ENCODE data around the gene ALDH16A1.
A peak's percentile ranks its signal among the peaks of the same experiment; 100 is the strongest.

ALDH16A1 gene

GRCh38 chr19:49453013-49453756 lies at the start of gene ALDH16A1:
Gene ALDH16A1, plus strand, starts transcription at chr19:49453225. Its CDS starts 107 bp downstream, at chr19:49453332.
- H3K4me3 Mint-ChIP-seq: peak within 1 kb of the TSS; percentile 100
- no peaks in the 10 kb centered on the region for H3K9me3 Mint-ChIP-seq (ENCODE audit: low read depth)
- H3K36me3 Mint-ChIP-seq: peaks cover 6% of the 10 kb centered on the region
- peak within 1 kb of the TSS; percentile 100 for H3K27ac Mint-ChIP-seq
- H3K4me1 Mint-ChIP-seq (ENCODE audit: low read depth): peaks cover 50% of the 10 kb centered on the region
- H3K27me3 Mint-ChIP-seq: no peaks in the 10 kb centered on the region

GRCh38 chr19:49403404-49404187 lies 49.4 kb upstream of the ALDH16A1 start:
- peaks cover 34% of the 10 kb centered on the region for H3K4me1 Mint-ChIP-seq (ENCODE audit: low read depth)

GRCh38 chr19:49407079-49407478 lies 45.9 kb upstream of the ALDH16A1 start:
- Mint-ChIP-seq H3K4me1 (ENCODE audit: low read depth) (peaks cover 56% of the 10 kb centered on the region), H3K9me3 (ENCODE audit: low read depth) (no peaks in the 10 kb centered on the region), H3K27me3 (no peaks in the 10 kb centered on the region), H3K36me3 (no peaks in the 10 kb centered on the region), H3K4me3 (no peak overlapping the region), H3K27ac (no peak overlapping the region)

More at GRCh38 chr19:49403404-49404187, 49.4 kb upstream of the ALDH16A1 start:
- H3K9me3 Mint-ChIP-seq (ENCODE audit: low read depth): no peaks in the 10 kb centered on the region
- no peak overlapping the region for H3K4me3 Mint-ChIP-seq
- H3K27ac Mint-ChIP-seq: no peak overlapping the region
- H3K27me3 Mint-ChIP-seq: no peaks in the 10 kb centered on the region
- no peaks in the 10 kb centered on the region for H3K36me3 Mint-ChIP-seq

GRCh38 chr19:49407482-49408015 lies 45.5 kb upstream of the ALDH16A1 start:
- Mint-ChIP-seq H3K9me3 (ENCODE audit: low read depth) (no peaks in the 10 kb centered on the region), H3K4me3 (no peak overlapping the region), H3K27ac (no peak overlapping the region), H3K36me3 (no peaks in the 10 kb centered on the region), H3K27me3 (no peaks in the 10 kb centered on the region), H3K4me1 (ENCODE audit: low read depth) (peaks cover 60% of the 10 kb centered on the region)

- H3K27ac Mint-ChIP-seq: peak overlapping the region; percentile 22
- no peaks in the 10 kb centered on the region for H3K36me3 Mint-ChIP-seq
- H3K4me1 Mint-ChIP-seq (ENCODE audit: low read depth): peaks cover 54% of the 10 kb centered on the region
- H3K27me3 Mint-ChIP-seq: no peaks in the 10 kb centered on the region
- H3K9me3 Mint-ChIP-seq (ENCODE audit: low read depth): no peaks in the 10 kb centered on the region
- peak overlapping the region; percentile 51 for H3K4me3 Mint-ChIP-seq
Observed at GRCh38 chr19:49408816-49409440, 44.1 kb upstream of the ALDH16A1 start.

- Mint-ChIP-seq H3K4me3 (peak overlapping the region; percentile 51), H3K4me1 (ENCODE audit: low read depth) (peaks cover 54% of the 10 kb centered on the region), H3K36me3 (no peaks in the 10 kb centered on the region), H3K9me3 (ENCODE audit: low read depth) (no peaks in the 10 kb centered on the region), H3K27me3 (no peaks in the 10 kb centered on the region), H3K27ac (peak overlapping the region; percentile 55)
Observed at GRCh38 chr19:49409441-49410029, 43.5 kb upstream of the ALDH16A1 start.

GRCh38 chr19:49411681-49412326 lies 41.2 kb upstream of the ALDH16A1 start:
- H3K36me3 Mint-ChIP-seq: no peaks in the 10 kb centered on the region
- H3K4me3 Mint-ChIP-seq: no peak overlapping the region
- no peak overlapping the region for H3K27ac Mint-ChIP-seq
- no peaks in the 10 kb centered on the region for H3K9me3 Mint-ChIP-seq (ENCODE audit: low read depth)
- H3K4me1 Mint-ChIP-seq (ENCODE audit: low read depth): peaks cover 47% of the 10 kb centered on the region
- no peaks in the 10 kb centered on the region for H3K27me3 Mint-ChIP-seq

GRCh38 chr19:49413348-49413747 lies 39.7 kb upstream of the ALDH16A1 start:
- no peaks in the 10 kb centered on the region for H3K9me3 Mint-ChIP-seq (ENCODE audit: low read depth)
- peaks cover 37% of the 10 kb centered on the region for H3K4me1 Mint-ChIP-seq (ENCODE audit: low read depth)
- no peaks in the 10 kb centered on the region for H3K36me3 Mint-ChIP-seq
- no peak overlapping the region for H3K4me3 Mint-ChIP-seq
- H3K27ac Mint-ChIP-seq: no peak overlapping the region
- H3K27me3 Mint-ChIP-seq: peaks cover 4% of the 10 kb centered on the region

- H3K4me3 Mint-ChIP-seq: no peak overlapping the region
- no peaks in the 10 kb centered on the region for H3K9me3 Mint-ChIP-seq (ENCODE audit: low read depth)
- no peak overlapping the region for H3K27ac Mint-ChIP-seq
- H3K27me3 Mint-ChIP-seq: peaks cover 9% of the 10 kb centered on the region
- H3K36me3 Mint-ChIP-seq: no peaks in the 10 kb centered on the region
- peaks cover 28% of the 10 kb centered on the region for H3K4me1 Mint-ChIP-seq (ENCODE audit: low read depth)
Observed at GRCh38 chr19:49414256-49414655, 38.8 kb upstream of the ALDH16A1 start.

- Mint-ChIP-seq H3K4me1 (ENCODE audit: low read depth) (peaks cover 20% of the 10 kb centered on the region), H3K36me3 (no peaks in the 10 kb centered on the region), H3K27ac (no peak overlapping the region), H3K4me3 (no peak overlapping the region), H3K9me3 (ENCODE audit: low read depth) (no peaks in the 10 kb centered on the region), H3K27me3 (peaks cover 17% of the 10 kb centered on the region)
Observed at GRCh38 chr19:49415102-49415809, 37.8 kb upstream of the ALDH16A1 start.

GRCh38 chr19:49415810-49416200 lies 37.2 kb upstream of the ALDH16A1 start:
- peaks cover 22% of the 10 kb centered on the region for H3K4me1 Mint-ChIP-seq (ENCODE audit: low read depth)
- H3K27ac Mint-ChIP-seq: no peak overlapping the region
- H3K27me3 Mint-ChIP-seq: peaks cover 21% of the 10 kb centered on the region
- H3K9me3 Mint-ChIP-seq (ENCODE audit: low read depth): no peaks in the 10 kb centered on the region
- H3K4me3 Mint-ChIP-seq: no peak overlapping the region
- H3K36me3 Mint-ChIP-seq: no peaks in the 10 kb centered on the region

- no peak overlapping the region for H3K27ac Mint-ChIP-seq
- H3K9me3 Mint-ChIP-seq (ENCODE audit: low read depth): no peaks in the 10 kb centered on the region
- peaks cover 18% of the 10 kb centered on the region for H3K4me1 Mint-ChIP-seq (ENCODE audit: low read depth)
- no peak overlapping the region for H3K4me3 Mint-ChIP-seq
- no peaks in the 10 kb centered on the region for H3K36me3 Mint-ChIP-seq
- H3K27me3 Mint-ChIP-seq: peaks cover 31% of the 10 kb centered on the region
Observed at GRCh38 chr19:49417088-49417487, 35.9 kb upstream of the ALDH16A1 start.

- Mint-ChIP-seq H3K4me1 (ENCODE audit: low read depth) (peaks cover 24% of the 10 kb centered on the region), H3K9me3 (ENCODE audit: low read depth) (no peaks in the 10 kb centered on the region), H3K27ac (no peak overlapping the region), H3K4me3 (no peak overlapping the region), H3K27me3 (peaks cover 36% of the 10 kb centered on the region), H3K36me3 (no peaks in the 10 kb centered on the region)
Observed at GRCh38 chr19:49418511-49418910, 34.5 kb upstream of the ALDH16A1 start.

GRCh38 chr19:49419173-49419572 lies 33.9 kb upstream of the ALDH16A1 start:
- no peaks in the 10 kb centered on the region for H3K36me3 Mint-ChIP-seq
- H3K27me3 Mint-ChIP-seq: peaks cover 41% of the 10 kb centered on the region
- no peak overlapping the region for H3K27ac Mint-ChIP-seq
- no peaks in the 10 kb centered on the region for H3K9me3 Mint-ChIP-seq (ENCODE audit: low read depth)
- no peak overlapping the region for H3K4me3 Mint-ChIP-seq
- H3K4me1 Mint-ChIP-seq (ENCODE audit: low read depth): peaks cover 30% of the 10 kb centered on the region

Data from activated naive CD8-positive, alpha-beta T cell (primary cell).